ENCODE data around the gene MSH6. TPM values are rescaled to one million over a fixed set of nuclear protein-coding genes. Genes with fewer than 3 reads are reported as not detected.
"Not testable (repeated sequence)": the region's sequence is repeated elsewhere in the genome, so short reads cannot be mapped to it uniquely, and the experiment has no call there.

MSH6 gene
- polyA plus RNA-seq, 12 donors = 26.4 to 74.0 (median 44.8) TPM; not detected in 1

GRCh38 chr2:47833516-47833968, 50.6 kb downstream of the MSH6 start:
- no peak for DNase-seq

GRCh38 chr2:47838249-47838648, 55.3 kb downstream of the MSH6 start:
- DNase-seq = no peak

- no peak for DNase-seq
These were observed 55.7 kb downstream of the MSH6 start for GRCh38 chr2:47838686-47839085.

- no peak for DNase-seq
These were observed 59.9 kb downstream of the MSH6 start for GRCh38 chr2:47842846-47843245.

- no peak for DNase-seq
These were observed 60.5 kb downstream of the MSH6 start for GRCh38 chr2:47843407-47843806.

- no peak for DNase-seq
These were observed 61.2 kb downstream of the MSH6 start for GRCh38 chr2:47844162-47844561.

- no peak for DNase-seq
These were observed 66.4 kb downstream of the MSH6 start for GRCh38 chr2:47849368-47849767.

- no peak for DNase-seq
These were observed 67.3 kb downstream of the MSH6 start for GRCh38 chr2:47850198-47850597.

GRCh38 chr2:47853067-47853777, 70.3 kb downstream of the MSH6 start:
- not testable (repeated sequence) for DNase-seq

Other genes starting within 250 kb of the MSH6 start
- under 1 TPM in 10 of 12 donors, not detected in 2; 0.06 to 0.42 (median 0.31) TPM for gene KCNK12, start 212.2 kb upstream of the MSH6 start, polyA plus RNA-seq (ENCODE audit: insufficient read length in 12 of 12)
- gene FBXO11, start 123.4 kb downstream of the MSH6 start, polyA plus RNA-seq (ENCODE audit: insufficient read length in 12 of 12) = 10 to 100 TPM in 11 of 12 donors, not detected in 1; 35.4 to 83.9 (median 55.4) TPM

Data from muscle of arm (tissue), 12 donors.